Measurements from ENCODE around the gene C14orf180.
A peak's percentile ranks its signal among the peaks of the same experiment; 100 is the strongest.

C14orf180 gene

DNA sequence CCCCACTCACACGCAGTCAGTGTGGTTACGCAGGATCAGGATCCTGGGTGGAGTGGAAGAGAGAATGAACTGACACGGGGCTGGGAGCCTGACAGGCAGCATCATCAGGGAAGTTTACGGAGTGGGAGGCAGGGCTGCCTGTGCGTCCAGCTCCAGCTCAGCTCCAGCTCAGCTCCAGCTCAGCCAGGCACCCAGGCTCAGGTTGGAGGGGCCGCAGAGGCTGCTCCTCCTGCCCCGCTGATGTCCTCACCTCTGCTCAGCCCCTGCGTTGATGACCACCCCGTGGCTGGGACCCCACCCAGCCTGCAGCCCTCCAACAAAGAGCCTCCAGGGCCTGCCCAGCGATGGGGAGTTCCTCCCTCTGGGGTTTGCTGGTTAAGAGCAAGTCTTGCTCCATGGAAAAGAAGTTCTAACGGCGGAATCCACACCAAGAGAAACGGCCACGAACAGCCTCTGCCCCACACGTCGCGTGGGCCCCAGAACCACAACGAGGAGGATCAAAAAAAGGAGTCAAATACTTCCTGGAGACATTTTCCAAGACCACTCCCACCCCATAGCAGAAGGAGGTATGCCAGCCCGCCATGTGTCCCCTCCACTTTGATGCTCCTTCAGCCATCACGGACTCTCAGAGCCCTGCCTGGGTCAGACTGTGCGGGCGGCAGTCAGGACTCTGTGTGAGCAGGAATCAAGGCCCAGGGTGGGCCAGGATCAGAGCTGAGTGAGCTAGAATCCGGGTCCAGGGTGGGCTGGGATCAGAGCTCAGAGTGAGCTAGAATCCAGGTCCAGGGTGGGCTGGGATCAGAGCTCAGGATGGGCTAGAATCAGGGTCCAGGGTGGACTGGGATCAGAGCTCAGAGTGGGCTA, 17.7 kb upstream of the C14orf180 start:
- no peak for DNase-seq (ENCODE audit: low read depth)

DNA sequence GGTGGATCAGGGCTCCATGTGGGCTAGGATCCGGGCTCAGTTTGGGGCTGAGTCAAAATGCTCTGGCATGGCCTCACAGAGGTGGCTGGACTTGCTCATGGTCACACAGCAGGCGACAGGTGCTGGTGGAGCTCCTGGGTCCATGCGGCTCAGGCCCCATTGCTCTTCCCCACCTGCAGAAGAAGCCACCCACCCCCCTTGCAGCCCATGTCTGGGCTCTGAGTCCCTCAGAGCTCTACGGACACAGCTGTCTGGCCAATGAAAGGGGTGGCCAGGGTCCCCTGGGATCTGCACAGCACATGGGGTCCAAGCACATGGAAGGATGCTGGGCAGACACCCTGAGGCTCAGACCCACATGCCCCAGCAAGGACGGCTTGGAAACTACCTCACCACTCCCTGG, 17.0 kb upstream of the C14orf180 start:
- no peak for DNase-seq (ENCODE audit: low read depth)

DNA sequence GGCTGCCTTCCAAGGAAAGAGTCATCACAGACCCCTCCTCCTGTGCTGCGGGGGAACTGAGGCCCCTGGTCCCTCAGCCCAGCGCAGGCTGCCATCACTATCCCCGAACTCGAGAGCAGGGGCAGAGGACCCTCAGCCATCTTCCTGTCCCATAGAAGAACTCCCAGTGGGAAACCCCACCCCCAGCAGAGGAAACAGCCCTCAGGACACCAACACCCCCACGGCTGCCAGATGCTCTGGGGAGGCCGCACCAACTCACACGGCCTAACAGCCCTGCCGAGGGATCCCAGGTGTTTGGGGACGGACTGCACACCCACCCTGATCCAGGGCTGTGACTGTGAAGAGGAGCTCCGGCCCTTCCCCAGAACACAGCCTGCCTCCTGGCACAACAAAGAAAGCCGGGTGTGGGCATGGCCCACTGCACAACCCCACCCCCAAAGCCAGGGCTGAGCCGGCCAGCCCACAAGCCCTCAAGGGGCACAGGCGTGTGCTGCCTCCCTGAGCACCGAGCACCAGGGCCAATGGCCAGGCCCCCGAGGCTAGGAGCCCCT, 16.3 kb upstream of the C14orf180 start:
- DNase-seq (ENCODE audit: low read depth): no peak

DNA sequence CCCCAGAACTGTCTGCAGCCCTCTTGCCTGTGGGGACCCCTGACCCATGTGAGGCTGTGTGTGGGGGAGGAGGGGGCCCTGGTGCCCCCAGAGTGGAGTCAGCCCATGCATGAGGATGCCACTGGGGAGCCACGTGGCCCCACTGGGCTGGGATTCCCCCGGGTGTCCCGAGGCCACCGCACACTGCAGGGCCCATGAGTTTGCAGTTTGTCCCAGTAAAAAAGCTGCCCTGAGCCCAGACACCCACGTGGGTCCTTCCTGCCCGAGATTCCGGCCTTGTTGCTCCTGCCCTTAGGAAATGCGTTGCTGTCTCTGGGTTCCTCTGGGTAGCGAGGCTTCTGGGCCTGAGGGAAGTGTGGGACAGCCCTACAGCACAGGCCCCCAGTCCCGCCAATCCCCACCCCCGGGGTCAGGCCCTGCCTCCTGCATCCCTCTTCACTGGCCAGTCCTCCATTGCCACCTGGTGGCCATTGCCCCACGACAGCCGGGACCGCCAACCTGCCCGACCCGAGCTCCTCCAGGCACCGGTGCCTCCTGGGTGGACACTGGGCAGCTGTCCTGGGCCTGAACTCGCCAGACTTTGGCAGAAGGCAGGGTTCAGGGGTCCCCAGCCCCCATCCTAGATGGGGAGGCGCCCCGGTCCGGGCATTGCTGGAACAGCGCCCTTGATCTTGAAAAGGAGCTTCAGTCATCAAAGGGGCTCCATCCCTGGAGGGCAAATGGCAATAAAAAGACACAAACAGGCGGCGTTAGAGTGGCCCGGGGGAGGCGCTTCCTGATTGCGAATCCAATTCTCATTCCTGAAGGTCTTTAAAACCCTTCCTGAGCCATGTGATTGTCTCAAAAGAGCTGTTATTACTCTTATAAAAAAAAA, 15.6 kb upstream of the C14orf180 start:
- peak; percentile 33 for DNase-seq (ENCODE audit: low read depth)

DNA sequence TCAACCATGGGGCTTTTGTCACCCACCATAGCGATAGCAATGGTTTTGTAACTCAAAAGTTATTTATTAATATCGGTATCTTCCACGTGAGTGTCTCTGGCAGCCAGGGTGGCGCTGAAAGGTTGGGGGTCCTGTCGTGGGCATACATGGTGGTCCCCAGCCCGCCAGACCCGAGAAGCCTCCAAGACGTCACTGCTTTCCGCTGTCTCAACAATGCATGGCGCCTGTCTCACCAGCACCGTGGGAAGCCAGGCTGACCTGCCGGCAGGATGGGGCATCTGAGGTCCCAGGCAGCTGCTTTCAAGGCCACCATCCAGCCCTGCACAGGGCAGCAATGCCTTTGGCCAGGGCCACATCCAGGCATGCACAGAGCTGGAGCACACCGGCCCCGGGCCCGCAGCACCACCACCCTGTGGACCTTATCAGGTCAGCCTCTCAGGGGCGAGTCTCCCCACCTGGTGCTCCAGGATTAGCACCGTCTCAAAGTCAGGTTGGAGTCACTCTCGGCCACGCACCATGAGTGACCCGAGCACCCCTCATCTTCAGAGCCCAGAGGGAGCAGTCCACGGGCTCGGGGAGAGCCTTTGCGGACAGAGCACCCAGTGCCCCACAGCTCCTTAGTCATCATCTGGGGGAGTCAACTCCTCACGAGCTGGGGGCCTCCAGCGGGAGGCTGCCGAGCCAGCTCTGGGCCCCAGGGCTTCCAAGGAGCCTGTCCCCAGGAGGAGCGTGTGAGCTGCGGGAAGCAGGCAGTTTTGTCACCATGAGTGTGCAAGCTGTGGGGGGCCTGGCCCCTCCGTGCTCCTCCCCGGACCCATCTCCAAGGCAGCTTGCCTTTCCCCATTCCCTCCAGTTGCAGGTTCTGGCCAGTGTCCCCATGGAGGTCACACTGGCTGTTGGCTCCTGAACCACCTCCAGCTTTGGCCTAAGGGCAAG, 14.6 kb upstream of the C14orf180 start:
- DNase-seq (ENCODE audit: low read depth): no peak

DNA sequence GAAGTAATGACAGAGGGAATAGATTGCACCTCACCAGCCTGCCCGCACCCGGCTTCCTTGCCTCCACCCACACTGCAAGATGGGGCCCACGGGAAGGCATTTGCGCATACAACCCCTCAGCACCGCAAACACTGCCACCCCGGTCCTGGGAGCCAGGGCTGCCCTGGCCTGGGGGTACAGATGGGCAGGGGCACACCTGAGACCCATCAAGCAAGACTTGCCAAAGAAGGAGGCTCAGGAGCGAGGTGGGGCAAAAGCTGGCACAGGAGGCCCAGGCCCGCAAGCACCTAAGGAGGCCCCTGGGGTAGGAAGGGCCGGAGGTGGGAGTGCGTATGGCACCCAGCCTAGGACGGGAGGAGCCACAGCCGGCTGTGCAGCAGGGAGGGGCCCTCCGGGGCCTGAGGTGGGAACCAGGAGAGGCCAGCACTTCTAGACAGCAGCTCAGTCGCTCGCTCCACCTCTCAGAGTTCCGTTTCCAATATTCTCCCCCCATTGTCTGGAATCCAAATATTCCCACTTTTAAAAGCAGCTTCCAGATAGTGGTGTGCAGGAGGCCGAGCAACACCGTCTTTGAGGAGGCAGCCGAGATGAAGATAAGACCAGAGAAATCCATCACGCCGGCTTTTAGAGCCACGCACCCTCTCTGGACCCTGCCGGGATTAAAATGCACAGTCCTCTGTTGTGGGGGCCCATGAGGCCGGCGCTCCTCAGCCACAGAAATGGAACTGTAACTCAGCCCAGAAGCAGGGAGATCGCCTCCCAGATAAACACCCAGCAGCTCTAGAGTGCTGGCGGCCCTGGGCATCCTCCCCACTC, 12.2 kb upstream of the C14orf180 start:
- DNase-seq (ENCODE audit: low read depth): no peak

DNA sequence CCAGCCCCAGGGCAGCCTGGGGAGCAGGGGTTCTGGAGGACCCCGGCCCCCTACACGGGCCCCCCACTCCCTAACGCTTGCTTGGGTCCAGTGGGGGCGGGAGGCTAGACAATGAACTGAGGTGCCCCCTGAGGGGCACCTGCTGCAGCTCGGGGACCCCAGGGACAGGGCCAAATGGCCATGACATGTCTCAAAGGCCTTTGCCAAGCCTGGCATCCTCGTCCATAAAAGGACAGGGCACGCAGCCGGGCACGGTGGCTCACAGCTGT, 11.7 kb upstream of the C14orf180 start:
- DNase-seq (ENCODE audit: low read depth): no peak

DNA sequence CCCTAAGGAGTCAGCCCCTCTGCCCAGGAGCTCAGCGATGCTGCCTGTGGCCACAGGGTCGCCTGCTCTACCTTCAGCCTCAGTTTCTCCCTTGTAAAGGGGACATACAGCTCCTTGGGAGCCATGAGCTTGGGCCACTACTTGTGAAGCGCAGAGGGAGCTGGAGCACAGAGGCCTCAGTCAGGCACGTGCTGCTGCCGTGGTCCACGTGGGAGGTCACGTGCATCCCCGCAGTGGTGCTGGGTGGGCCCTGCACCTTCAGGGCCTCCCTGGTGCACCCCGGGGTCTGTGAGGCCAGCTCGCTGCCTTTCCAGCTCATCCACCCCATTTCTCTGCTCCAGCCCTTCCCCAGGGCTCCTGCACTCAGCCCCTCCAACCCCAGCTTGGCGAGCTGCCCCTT, 10.9 kb upstream of the C14orf180 start:
- no peak for DNase-seq (ENCODE audit: low read depth)

DNA sequence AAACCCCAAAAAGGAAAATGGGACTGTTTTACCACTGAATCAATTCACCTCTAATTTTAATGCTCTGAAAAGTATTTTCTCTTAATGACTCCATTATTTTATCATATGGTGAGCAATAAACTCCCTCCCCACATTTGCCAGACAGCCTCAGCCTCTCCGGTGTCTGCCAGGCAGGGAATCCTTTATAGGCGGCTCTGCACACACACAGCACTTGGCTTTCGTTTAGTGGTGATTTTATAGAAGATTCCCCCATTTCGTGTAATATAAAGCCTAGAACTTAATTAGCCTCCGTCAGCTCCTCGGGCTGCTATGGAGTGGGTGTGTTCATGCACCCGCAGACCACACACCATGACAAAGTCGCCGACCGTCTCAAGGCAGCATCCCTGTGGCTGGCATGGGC, 10.1 kb upstream of the C14orf180 start:
- DNase-seq (ENCODE audit: low read depth): no peak

DNA sequence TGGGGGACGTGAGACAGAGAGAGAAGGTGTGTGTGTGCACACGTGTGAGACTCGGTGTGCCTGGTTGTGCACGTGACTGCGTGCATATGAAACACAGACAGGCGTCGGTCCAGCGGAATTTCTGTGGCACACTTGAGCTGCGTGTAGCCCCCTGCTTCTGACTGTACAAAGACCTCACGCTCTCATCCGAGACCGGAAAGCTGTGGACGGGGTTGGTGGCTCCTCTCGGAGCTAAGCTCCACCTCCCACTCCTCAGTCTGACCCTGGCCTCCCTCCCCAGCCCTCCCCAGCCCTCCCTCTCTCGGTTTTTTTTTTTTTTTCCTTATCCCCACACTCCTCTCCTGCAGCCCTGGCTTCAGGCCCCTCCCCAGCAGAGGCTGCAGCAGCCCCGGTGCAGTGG, 8.3 kb upstream of the C14orf180 start:
- DNase-seq (ENCODE audit: low read depth): no peak

DNA sequence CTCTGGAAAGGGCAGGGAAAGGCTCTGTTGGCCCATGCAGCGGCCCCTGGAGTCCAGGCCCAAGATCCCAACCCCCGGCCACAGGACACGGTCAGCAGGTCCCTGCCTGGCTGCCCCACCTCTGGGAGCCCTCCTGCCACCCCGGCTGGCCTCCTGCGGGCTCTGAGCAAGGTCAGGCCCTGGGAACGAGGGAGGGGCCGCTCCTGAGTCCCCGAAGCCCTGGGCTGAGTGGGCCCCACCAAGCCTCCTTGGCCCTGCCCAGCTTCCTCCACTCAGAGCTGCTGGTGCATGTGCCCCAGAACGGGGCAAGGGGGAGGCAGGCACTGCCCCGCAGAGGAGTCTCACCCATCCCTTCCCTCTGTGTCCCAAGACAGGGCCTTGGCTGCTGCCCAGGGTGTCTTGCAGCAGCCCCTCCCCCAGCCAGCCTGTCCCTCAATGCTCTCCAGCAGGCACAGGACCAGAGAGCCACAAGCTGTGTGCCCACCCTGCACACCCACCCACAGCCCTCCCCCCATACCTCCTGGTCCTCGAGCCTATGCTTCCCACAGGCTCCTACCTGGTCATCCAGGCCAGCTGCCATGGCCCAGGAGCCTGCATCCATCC, 7.4 kb upstream of the C14orf180 start:
- no peak for DNase-seq (ENCODE audit: low read depth)

DNA sequence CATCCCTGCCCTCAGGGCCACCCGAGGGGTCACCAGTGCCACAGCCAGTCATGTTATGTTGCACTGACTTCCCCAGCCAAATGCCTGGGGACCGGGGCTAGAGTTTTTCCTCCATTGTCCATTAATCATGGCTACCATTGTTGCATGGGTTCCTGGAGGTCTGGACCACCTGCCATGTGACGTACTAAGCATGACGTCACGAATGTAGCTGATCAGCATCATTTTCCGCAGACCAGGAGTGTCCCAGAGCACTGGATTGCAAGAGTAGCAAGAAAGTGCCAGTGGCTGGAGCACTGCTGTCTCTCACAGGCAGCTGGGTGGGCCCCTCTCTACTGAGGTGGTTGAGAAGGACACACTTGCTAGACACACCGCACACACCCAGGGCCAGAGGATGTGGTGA, 6.9 kb upstream of the C14orf180 start:
- no peak for DNase-seq (ENCODE audit: low read depth)

DNA sequence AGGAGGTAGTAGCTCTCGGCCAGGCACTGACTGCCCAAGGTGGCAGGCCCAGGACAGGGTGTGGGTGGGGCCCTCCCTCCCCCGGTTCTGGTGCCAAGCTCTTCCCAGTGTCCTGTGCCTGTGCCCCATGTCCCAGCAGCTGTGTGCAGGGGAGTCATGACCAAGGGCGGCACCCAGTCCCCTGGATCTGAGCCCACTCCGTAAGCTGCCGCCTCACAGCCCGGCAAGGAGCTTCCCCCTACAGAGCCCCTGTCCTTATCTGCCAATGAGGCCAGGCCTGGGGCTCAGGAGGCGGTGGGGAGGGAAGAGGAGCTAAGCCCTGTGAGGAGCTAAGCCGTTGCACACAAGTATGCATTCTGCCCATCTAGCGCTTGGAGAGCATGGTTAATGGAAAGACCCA, 5.6 kb upstream of the C14orf180 start:
- DNase-seq (ENCODE audit: low read depth): no peak

DNA sequence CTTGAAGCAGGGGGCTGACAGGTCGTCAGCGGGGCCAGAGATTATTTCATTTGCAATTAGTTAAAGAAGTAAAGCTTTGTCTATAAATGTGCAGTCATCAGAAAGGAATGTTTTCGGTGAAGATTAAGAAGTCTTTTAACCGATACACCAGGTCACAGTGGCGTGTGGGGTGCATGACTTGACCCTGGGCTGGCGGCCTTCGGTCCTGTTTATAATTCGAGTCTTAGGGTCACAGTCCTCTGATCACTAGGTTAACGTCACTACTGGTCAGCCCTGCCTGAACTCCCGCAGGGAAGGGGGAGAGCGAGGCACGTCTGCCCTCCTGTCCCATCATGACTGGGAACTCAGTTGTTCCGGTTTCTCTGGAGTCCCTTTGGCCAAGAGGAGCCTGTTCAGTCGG, 5.0 kb upstream of the C14orf180 start:
- DNase-seq (ENCODE audit: low read depth): no peak

DNA sequence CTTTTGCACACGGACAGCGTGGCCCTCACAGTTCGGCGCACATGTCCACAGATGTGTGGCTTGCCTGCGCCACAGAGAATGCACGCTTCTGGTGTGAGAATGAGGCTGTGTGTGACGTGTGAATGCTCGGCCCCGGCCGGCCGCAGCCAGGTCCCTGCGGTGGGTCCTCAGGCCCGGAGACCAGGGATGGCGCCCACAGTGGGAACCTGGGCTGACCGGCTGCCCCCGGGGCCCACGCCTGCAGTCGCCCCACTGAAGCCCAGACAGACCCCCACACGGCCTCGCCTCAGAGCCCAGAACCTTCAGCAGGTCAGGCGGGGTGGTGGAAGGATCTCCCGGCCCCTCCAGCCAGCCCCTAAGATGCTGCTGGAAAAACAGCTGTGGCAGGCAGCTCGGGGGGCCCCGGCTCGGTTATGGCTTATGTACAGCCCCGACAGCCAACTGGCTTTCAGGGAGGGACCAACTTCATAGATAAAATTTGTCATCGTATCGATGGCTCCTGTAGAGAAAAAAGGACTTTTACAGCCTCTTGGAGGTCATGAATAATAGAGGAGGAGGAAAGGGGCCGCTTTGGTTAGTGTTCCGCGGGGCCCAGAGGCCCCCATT, 4.5 kb upstream of the C14orf180 start:
- DNase-seq (ENCODE audit: low read depth): no peak

DNA sequence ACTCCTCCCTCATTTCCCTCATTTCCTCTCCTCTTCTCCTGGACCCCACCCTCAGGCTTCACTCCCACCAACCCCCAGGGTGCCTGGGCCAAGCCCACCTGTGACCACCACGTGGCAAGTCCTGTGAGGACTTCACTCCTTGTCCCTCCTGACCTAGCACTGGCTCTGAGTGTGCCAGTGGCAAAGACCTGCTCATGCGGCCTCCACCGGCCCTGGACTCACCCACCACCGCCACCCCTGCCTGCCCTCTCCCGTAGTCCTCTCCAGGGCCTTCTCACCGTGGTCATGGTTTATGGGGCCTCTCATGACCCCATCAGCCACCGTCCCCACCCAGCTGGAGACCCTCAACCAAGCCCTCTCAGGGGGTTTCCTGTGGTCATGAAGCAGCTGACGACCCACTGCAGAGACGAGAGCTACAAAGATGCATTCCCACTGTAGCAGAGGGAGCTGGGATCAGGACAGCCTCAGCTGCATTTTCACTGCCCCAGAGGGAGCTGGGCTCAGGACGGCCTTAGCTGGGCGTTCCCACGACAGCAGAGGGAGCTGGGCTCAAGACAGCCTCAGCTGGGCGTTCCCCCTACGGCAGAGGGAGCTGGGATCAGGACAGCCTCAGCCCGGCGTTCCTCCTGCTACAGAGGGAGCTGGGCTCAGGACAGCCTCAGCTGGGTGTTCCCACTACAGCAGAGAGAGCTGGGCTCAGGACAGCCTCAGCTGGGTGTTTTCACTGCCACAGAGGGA, 3.2 kb upstream of the C14orf180 start:
- DNase-seq (ENCODE audit: low read depth): no peak

DNA sequence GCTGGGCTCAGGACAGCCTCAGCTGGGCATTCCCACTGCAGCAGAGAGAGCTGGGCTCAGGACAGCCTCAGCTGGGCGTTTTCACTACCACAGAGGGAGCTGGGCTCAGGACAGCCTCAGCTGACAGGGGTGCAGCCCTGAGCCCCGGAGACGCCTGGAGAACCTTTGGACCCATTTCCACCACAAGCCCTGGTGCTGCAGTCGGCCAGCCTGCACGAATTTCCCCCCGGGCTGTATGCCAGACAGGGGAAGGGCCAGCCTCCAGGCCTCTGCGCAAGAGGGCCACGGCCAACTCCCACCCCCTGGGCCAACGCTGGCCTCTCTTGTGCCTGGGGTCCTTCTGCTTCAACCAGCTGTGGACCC, 2.6 kb upstream of the C14orf180 start:
- no peak for DNase-seq (ENCODE audit: low read depth)

DNA sequence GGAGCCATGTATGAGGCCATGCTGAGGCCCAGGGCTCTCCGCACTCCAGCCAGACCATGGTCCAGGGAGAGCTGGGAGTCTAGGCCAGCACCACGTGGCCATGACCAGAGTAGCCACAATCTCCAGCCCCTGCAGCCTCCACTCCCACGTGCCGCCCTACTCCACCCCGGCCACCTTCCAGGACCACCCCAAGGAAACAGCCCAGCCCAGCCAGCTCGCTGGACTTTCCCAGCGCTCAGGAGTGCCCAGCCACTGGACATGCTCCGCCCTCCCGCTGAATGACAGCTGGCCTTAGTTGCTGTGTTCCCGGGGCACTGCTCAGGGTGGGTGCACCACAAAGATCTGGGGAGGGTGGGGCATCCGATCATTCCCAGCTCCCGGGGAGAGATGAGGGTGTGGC, 2.1 kb upstream of the C14orf180 start:
- DNase-seq (ENCODE audit: low read depth): no peak

DNA sequence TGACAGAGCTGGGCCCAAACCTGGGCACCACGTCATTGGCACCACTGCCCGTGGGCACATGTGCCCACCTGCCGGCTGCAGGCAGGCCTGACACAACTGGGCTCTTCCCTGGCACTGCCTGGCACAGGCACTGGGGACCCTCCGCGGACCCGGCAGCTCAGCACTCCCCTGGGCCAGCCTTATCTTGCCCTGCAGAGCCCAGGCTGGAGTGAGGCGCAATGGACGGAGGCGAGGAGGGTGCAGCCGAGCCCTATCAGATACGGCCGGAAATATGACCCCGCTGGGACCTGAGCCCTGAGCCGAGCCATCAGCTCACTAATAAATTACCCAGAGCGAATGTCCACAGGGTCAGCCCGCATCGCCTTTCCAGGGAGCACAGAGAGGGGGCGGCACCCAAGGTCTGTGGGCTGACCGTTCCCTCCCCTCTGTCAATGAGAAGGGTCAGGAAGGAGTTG, 1.7 kb upstream of the C14orf180 start:
- no peak for DNase-seq (ENCODE audit: low read depth)

DNA sequence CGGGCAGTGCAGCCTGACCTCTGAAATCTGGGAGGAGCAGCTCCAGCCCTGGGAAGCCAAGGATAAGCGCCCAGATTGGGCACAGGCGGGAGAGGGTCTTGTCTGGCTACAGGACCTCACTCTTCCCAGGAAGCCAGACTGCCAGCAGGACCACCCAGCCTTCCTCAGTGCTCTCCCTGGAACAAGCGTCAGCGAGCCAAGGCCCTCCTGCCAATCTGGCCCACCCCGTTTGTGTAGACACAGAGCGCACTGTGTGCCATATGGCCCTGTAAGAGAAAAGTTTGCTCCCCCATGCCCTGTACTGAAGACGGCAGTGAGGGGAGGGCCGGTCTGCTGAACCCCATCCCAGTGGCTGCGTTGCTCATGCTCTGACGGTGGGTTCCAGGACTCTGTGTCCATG, 1.2 kb upstream of the C14orf180 start:
- DNase-seq (ENCODE audit: low read depth): no peak

All from activated T-helper 9 cell treated with anti-CD3 and anti-CD28 coated beads, Interleukin-2, amount 50 U/mL, for 16 hours (primary cell).